CD4-positive, alpha-beta T cell treated with Interleukin-6 at 100 ng/mL for 8 hours (primary cell): ENCODE results near the gene NCKAP5.

ENCODE experiments used
- DNase-seq: peaks from one replicate; pipeline ENCODE4 v3.0.0-alpha.2; 2020; ENCODE audit warnings: mixed read lengths, low spot score

Gene NCKAP5

DNA sequence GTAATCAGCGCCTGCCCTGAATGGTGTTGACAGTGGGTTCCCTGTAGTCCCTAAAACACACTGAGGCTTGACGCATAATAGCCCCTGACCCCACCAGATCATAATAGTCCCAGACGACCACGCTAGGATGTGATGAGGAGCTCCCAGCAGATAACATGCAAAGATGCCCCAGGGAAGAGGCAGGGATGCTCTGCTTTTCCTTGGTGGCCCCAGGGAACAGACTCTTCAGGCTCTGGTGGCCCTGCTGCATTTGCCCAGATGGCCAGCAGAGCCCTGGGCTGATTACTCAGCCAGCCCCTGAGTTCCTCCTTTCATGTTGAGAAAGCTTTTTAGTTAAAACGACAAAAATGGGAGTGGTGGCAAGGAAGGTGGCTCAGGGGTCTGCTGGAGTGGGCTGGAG is 5.9 kb upstream of the NCKAP5 start:
- DNase-seq = no peak

DNA sequence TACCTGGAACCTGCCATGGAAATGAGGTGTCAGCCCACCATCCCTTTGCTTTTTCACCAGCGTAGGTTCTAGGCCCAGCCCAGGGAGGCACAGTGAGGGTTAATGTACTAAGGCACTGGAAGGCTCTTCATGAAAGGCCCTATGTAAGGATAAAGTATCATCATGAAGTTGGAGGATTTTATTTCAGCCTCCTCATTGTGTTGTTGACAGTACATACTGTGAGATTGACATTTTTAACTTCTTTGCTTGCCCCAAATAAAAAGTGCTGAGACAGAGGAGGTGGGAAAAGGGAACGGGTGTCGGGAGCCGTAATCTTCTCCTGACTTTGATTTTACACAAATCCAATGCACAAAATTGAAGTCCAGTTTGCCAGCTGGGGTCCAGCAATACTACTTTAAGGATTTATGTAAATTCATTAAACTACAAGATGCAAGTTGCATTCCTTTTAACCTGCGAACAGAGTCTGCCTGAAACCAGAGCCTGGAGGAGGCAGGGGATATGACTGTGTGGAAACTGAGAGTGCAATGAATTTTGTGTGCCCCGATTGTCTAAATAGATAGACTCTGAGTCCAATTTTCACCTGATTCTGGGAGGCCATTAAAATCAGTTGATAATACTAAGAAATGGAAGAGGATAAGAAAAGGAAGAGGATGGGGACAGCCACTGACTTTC is 5.4 kb upstream of the NCKAP5 start:
- DNase-seq = no peak

DNA sequence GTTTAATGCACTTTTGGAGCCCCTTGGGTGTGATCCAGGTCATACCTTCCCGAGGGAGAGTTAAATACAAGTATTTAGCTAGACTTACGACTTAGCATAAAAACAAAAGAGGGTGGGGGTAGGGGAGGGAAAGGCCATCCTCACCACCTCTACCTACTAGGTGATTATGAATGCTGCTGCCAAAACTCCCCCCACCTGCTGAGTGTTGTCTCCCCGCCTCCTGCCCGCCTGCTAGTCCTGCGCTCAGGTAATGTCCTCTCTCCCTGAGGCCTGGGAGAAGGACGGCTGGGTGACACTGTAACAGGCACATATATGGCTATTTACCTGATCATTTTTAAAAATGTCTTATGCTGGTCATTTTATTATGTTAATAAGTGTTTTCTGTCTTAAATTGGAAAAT is 3.0 kb upstream of the NCKAP5 start:
- DNase-seq = no peak

DNA sequence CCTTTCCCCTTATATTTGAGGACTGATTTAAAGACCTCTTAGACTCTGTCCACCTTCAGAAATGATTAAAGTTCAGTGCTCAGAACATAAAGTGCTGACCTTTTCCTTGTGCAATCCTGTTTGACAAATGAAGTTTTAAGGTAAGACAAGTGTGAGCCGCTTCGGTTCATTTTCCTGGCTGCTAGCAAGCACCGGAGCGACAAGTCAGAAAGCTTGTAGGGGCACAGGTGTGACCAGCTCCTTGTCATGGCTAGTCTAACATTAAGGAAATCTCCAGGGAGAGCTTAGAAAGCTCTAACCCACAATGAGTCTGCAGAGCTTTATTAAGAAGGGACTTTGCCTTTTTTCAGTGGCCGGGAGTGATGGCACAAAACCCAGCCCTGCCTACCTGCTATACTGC is 2.3 kb upstream of the NCKAP5 start:
- no peak for DNase-seq

DNA sequence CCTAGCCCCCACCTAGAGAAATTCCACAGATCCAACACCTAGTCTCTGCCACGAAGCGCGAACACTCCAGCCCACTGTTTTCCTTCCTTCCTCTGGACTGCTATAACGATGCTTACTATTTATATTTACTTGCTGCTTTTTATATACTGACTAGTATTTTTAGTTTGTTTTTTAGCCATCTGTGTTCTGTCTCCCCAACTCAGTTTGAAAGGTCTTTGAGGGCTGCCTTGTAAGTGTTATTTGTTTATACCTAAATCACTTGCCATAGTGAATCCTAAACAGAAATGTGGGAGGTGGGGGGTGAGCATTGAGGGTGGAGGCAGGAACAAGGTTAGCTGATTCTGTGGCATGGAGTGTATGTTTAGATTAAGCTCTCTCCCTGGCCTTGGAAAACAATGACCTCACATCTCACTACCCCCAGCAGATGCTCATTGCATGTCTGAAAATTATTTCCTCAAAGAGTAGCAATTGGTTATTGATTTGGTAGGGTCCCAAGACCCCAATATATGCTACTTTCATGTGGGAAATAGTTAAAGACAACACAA is 1.1 kb upstream of the NCKAP5 start:
- no peak for DNase-seq

DNA sequence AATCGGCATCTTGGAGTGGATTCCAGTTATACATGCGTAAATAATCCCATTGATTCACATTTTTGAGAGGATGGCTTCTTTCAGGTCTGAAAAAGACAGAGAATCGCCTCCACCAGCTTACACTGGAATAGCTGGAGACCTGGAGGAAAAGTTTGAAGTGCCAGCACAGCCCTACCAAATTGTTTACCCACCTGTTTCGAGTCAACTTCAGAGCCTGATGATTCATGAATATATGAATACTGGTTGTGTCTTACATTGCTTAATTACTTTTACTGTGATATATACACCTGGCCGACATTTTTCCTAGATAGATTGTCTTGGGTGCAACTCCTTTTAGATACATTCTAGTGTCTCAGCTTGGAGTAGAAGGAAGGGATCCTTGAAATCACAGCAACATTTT is 335 bp upstream of the NCKAP5 start:
- DNase-seq = no peak

DNA sequence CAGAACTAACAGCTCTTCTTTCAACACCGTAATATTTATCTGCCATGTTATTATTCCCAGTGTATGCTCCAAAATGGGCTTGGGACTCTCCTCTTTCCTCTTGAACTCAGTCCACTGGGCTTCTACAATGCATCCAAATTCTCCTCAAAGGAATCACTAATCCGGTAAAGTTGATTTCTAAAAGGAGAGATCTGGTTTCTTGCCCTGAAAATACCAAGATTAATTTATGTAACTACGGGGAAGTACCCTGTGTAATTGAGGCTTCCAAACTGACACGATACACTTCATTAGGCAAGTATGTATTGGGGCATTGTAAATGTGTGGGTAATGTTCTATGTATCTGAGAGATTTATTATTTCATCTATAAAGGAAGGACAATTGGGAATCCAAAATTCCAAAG is 5.7 kb downstream of the NCKAP5 start:
- DNase-seq = no peak

DNA sequence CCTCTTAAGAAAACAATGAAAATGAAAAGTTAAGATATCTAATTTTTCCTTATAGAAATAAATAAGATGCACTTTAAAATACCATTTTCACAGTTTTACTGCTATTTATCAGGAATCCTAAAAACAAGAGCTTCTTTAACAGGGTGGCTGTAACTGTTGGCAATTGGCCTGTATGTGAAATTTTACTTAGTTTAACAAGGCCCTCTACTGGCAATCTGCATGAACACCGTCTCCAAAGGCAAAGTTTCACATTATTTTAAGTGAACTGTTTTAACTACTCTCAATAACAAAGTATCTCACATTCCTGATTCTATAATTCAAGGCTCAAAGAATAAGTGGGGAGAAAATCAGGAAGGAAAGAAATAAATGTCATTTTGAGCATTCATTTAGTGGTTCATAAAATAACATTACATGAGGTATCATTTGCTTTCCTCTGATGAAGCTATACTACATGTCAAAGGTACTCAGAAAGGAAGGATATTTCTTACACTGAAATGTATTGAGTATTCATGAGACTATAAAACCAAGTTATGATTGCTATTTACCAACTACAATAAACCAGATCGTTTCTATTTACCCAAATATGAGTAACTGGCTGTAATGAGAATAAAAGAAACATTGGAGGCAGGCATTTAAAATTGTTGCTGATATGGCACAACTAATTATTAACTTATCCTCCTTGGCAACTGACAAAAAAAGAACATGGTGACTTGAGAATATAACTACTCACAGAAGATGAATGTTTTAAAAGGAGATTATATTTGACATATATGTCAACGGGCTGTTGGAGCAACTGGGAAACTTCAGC is 7.0 kb downstream of the NCKAP5 start:
- DNase-seq = no peak

DNA sequence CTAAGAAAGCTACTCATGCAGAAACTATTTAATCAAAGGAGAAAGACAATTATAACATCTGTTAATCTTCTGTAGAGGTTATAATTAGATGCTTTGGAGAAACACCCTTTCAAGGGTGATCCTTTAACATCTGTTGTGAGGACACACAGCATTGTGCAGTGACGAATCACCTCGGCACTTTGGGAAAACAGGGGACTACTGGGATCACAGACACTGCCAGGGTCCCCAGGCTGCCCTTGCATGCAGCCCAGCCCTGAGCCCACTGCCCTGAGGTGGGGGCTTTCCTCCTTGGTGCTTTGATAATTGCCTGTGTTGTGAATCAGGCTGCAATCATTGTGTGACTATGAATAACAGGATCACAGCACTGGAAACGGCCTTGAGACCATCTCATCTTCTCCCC is 10.6 kb downstream of the NCKAP5 start:
- no peak for DNase-seq

DNA sequence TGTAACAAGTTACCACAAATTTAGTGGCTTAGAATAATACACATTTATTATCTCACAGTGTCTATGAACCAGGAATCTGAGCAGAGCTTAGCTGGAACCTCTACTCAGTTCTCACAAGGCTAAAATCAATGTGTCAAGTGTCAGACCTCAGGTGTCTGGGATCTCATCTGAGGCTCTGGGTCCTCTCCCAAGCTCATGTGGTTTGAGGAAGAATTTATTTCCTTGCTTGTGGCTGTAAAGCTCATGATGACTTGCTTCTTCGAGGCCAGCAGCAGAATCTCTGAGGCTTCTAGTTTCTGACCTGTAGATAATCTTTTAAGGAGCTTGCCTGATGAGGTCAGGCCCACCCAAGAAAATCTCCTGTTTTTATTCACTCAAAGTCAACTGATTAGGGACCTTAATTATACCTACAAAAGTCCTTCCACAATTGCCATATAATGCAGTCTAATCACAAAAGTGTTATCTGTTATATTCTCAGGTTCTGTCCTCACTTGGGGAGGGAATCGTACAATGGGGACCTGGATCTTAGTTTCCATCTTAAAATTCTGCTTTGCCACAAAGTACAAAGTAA is 14.3 kb downstream of the NCKAP5 start:
- no peak for DNase-seq

DNA sequence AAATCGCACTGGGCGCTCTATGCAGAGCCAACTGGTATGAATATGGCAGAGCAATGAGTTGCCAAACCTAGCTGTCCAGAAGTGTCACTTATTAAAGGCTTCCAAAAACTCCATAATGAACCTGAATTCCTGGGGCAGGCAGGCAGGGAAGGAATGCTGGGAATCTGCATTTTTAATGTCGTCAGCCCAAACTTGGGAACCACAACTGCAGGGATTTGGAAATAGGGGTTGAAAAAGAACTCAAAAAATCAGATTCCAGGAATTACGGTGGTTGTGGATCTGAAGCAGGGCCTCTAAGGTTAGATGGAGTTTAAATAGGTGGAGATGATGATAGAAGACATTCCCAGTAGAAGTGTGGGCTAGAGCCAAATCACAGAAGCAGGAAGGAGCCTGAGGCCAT is 15.0 kb downstream of the NCKAP5 start:
- no peak for DNase-seq

DNA sequence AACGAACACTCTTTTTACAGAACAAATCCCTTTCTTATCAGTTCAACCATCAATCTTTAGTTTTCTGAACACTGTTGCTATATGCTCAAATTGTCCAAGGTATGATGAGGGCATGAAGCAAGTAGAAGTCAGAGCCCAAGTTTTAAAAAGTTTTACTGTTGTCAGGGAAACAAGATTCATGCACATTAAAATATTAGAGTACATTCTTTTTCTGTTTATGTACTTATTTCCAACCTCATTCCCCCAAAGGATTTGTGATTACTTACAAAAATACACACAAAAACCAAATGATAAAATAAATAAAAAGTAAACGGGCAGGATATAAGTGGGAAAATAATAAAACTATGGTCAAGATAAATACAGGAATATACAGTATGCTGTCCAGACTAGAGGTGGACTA is 15.4 kb downstream of the NCKAP5 start:
- DNase-seq = no peak

DNA sequence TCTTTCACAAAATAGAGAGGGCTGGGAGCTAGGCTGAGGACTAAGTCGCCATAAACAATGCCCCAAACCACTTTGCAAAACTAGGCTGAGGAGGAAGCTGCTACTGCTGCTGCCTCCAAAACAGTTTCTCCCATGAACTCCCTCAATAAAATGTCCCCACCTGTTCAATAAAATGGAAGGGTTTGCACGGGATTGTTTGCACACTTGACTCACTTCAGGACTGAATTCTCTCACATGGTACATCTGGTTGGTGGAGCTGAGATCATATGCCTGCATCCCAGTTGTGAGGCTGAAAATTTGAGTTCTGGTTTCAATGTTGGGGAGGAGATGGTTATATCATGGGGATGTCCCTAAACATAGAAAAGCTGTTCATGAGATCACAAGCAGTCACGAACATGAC is 26.5 kb downstream of the NCKAP5 start:
- no peak for DNase-seq

DNA sequence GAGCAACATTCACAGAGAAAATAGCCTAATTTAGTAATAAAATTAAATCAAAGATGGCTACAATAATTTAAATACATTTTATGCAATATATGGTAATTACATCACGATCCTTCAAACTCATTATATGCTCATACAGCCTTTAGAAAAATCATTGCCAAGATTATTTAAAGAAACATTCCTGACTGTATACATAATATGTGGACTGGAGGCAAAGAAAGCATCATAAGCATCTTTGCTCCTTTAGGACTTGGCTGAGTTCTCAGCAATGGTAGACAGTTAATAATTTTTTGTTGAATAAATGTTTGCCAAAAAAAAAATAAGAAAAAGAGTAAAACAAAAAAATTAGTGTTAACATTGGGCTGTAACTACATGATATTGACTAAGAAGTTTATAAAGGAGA is 26.9 kb downstream of the NCKAP5 start:
- DNase-seq = no peak

DNA sequence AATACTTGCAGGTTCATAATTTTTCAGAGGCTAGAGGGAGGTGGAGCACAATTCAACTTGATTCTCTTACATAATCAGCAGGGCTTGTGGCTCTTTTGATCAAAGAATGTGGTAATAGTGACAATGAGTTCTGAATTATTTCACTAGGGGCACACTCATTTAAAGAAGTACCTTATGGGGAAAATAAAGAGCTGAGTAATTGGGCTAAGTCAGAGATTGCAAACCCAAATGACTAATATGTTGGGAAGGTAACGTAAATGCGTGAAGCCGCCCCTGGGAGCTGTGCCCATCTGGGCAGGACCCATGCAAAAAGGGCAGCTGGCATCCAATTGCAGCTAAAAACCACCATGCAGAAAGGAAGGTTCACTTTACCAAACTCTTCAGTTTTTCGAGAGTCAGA is 35.3 kb downstream of the NCKAP5 start:
- DNase-seq = no peak

DNA sequence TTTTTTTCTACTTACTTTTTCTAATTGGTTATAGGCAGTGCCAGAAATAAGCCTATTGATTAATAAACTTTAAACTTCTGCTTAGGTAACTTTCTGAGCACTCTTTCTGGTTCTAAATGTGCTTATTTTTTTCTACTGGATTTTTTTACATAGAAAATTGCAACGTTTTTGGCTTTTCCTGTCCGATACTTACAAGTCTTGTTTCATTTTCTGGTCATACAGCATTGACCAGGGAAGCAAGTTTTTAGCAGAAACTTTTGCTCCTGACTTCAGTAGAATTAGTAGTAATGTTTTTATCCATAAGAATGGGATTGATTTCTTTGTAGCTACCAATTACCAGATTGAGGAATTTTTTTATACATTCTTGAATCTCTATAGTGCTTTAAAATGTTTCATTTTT is 36.9 kb downstream of the NCKAP5 start:
- DNase-seq = no peak

DNA sequence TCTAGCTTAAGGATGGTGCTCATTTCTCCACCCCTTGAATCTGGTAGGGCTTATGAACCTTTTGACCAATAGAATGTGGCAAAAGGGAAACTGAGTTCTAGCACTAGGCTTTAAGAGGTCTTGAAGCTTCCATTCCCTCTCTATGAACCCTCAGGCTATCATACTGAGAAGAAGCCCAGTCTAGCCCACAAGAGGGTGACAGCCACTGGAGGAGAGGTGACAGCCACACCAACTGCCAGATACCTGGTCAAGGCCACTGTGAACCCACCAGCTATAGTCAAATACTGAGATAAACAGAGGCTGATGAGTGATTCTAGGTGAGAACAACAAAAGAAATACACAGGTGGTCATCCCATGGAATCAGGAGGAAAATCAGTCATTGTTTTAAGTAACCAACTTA is 37.6 kb downstream of the NCKAP5 start:
- DNase-seq = no peak

DNA sequence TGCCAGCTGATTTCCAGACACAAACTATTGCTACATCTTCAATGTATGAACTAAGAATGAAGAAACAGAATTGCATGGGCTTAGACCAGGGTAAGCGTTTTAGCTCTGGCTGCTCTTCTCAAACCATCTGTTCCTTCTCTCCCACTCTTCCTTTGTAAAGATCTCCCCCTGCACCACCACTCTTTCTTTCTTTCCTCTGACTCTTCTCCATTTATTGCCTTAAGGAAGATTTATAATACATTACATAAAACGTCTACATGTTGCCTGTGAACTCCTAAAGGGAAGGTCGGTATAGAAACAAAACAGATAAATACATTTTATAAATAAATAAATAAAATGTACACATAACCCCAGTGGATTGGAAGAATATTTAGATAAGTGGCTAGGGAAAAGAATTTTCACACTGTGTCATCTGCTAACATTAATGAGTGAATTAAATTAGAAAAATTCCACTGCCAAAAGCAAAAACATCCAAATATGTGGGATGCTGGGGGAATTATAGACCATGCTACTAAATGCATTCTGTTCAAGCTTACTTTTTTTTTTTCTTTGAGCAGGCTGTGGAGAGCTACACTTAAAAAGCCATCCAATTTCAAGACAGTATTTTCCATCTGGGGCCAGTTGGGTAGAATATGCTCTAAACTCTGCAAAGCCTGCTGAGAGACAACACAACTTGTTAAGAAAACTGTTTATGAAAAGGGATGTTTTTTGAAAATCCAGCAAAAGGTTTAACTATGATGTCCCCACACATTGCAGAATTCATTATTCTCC is 41.5 kb downstream of the NCKAP5 start:
- DNase-seq = no peak

DNA sequence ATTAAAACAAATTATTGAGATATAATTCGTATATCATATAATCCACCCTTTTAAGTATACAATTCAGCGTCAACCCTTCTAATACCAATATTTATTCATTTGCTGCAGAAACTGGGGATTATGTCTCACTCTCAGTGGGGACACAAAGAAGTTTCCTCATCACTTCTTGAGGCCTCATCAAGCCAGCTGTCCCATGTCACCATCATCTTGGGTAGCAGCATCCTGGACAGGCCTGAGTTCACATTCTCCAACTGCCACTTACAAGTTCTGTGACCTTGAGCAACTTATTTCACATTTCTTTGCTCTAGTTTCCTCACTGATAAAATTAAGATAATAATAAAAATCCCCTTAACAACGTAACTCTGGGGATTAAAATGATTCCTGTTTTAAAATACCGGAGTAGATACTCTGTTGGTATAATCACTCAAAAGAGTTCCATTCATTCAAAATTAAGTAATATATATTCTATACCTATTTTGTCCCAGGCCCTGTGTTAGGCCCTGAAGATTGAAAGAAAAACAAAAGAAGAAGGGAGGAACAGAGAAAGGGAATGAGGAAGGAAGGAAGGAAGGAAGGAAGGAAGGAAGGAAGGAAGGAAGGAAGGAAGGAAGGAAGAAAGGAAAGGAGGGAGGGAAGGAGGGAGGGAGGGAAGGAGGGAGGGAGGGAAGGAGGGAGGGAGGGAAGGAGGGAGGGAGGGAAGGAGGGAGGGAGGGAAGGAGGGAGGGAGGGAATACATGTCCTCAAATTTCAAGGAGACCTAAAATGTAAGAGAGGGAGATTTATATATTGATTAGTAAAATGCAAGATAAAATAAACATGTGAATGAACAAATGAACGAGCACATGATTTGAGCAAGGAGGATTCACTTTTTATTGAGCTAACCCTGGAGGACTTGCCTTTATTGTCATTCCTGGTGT is 42.4 kb downstream of the NCKAP5 start:
- DNase-seq = no peak

DNA sequence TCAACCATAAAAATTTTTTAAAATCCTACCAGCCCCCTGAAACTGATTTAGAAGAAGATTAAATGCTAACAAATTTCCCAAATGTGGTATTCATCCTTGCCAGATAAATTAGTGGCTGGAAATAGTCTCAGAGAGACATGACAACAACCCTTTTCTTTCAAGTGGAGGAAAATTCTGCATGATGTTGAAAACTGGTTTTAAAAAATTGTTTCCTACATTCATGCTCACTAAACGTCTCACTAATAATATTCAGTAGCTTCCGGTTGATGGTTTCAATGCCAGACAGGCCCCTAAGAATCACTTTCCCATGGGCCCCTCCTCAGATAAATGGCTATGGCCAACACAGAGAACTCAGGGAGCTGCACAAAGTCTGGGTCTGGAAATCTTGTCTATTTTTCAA is 43.2 kb downstream of the NCKAP5 start:
- no peak for DNase-seq

DNA sequence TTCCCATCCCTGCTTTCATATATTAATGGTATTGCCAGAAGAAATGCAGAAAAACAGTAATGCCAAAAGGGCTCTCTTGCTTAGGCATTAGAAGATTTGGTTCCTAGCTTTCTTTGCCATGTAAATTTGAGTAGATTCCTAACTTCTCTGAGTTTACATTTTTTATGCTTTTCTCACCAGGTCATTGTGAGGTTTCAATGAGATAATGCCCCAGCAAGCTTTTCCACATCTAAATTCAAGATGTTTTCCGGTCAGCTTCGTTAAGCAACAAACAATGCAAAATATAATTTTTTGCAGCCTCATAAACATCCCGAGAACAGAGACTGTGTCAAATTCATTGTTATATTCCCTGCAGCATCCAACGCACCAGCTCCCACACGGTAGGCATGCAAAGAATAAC is 44.9 kb downstream of the NCKAP5 start:
- no peak for DNase-seq
